Lower leg skin (tissue), 4 donors: ENCODE results near the gene BMP6. TPM values are rescaled to one million over a fixed set of nuclear protein-coding genes. Genes with fewer than 3 reads are reported as not detected.

Source experiments
- DNase-seq, 2 donors: peaks; one replicate each; pipeline ENCODE4 v3.0.0-alpha.2; 2019; ENCODE audit warnings: low spot score in 2 of 2
- H3K4me3 ChIP-seq: fragments of 200-600 bp; sonication (generic); 2 replicates; pipeline ENCODE4 v1.5.1; 2017; ENCODE audit warnings: mild to moderate bottlenecking, low read depth; ENCODE audit not compliant: poor library complexity, severe bottlenecking
- CTCF ChIP-seq, 3 donors: fragments of 450-650 bp; IDR thresholded peaks; one replicate each; pipeline ENCODE4 v1.5.1; 2016; ENCODE audit warnings: antibody characterized with exemption in 3 of 3, mild to moderate bottlenecking in 3 of 3, moderate library complexity in 2 of 3
- POLR2A ChIP-seq, 2 donors: fragments of 450-650 bp; IDR thresholded peaks; one replicate each; pipeline ENCODE4 v1.6.1; 2016 to 2017; ENCODE audit warnings: antibody characterized with exemption in 2 of 2, mild to moderate bottlenecking in 1 of 2, moderate library complexity in 1 of 2
- WGBS, 2 donors: methylation state at CpG; one replicate each; pipeline ENCODE4 v1.1.5; 2018; 5-methylcytosine and 5-hydroxymethylcytosine counted together
- intact Hi-C: fragments of 100-400 bp; cut with DNase I; formaldehyde crosslinking; loops from one replicate; pipeline ENCODE4 v1.15.0; 2023; ENCODE audit warnings: low total_unique reads
- total RNA-seq, 4 donors: library from RNA; depleted of rRNA; stranded (reverse); fragments of >200 nt; gene quantifications; one replicate each; pipeline ENCODE4 v1.1.0, GENCODE V29; 2016

The BMP6 gene
- total RNA-seq, 4 donors from 2014 or later = 1.7 to 11.2 (median 6.2) TPM

- TF ChIP-seq CTCF (IDR thresholded peaks at IDR 0.05) (no peak), POLR2A (IDR thresholded peaks at IDR 0.05) (no peak)
- intact Hi-C loops = no loop called here
- DNase-seq = no peak
- 90 to 92% methylated on average over 4 of the region's 4 CpGs for WGBS, 2 donors
- H3K4me3 ChIP-seq = no peak overlapping the region
Observed at GRCh38 chr6:7848229-7848628, 122.3 kb downstream of the BMP6 start.

- intact Hi-C loops = no loop called here
- no peak overlapping the region for H3K4me3 ChIP-seq
- no peak for TF ChIP-seq CTCF (IDR thresholded peaks at IDR 0.05)
- no peak for TF ChIP-seq POLR2A (IDR thresholded peaks at IDR 0.05)
- DNase-seq = no peak
Observed at GRCh38 chr6:7851780-7852179, 125.9 kb downstream of the BMP6 start.

GRCh38 chr6:7859591-7859990 lies 133.7 kb downstream of the BMP6 start:
- DNase-seq = no peak
- no peak for TF ChIP-seq CTCF (IDR thresholded peaks at IDR 0.05)
- TF ChIP-seq POLR2A (IDR thresholded peaks at IDR 0.05) = no peak
- WGBS, 2 donors = 75 to 76% methylated on average over 6 of the region's 6 CpGs
- H3K4me3 ChIP-seq = no peak overlapping the region
- intact Hi-C loops = no loop called here

- TF ChIP-seq CTCF (IDR thresholded peaks at IDR 0.05) = no peak
- TF ChIP-seq POLR2A (IDR thresholded peaks at IDR 0.05) = no peak
- H3K4me3 ChIP-seq = no peak overlapping the region
- 41 to 58% methylated on average over 6 of the region's 6 CpGs for WGBS, 2 donors
- no peak for DNase-seq
- intact Hi-C loops = no loop called here
Observed at GRCh38 chr6:7865781-7866180, 139.9 kb downstream of the BMP6 start.

GRCh38 chr6:7866526-7866925 lies 140.6 kb downstream of the BMP6 start:
- WGBS, 2 donors = 71 to 89% methylated on average over 1 of the region's 1 CpG
- TF ChIP-seq POLR2A (IDR thresholded peaks at IDR 0.05) = no peak
- no peak for TF ChIP-seq CTCF (IDR thresholded peaks at IDR 0.05)
- intact Hi-C loops = no loop called here
- no peak for DNase-seq
- H3K4me3 ChIP-seq = no peak overlapping the region

GRCh38 chr6:7868926-7869325 lies 143.0 kb downstream of the BMP6 start:
- no peak for DNase-seq
- no peak overlapping the region for H3K4me3 ChIP-seq
- intact Hi-C loops = no loop called here
- 94 to 95% methylated on average over 9 to 10 of the region's 10 CpGs for WGBS, 2 donors
- TF ChIP-seq POLR2A (IDR thresholded peaks at IDR 0.05) = no peak
- no peak for TF ChIP-seq CTCF (IDR thresholded peaks at IDR 0.05)
